Right lobe of liver (tissue), 6 donors: ENCODE results near the gene MTUS2. TPM values are rescaled to one million over a fixed set of nuclear protein-coding genes. Genes with fewer than 3 reads are reported as not detected.
A peak's percentile ranks its signal among the peaks of the same experiment; 100 is the strongest.

Experiments used
- ATAC-seq, 4 donors: fragments of 200-7000 bp; cut with Tn5 transposase; one replicate each; pipeline ENCODE4 v1.9.1; 2020; ENCODE audit warnings: mild to moderate bottlenecking in 4 of 4, moderate library complexity in 4 of 4
- DNase-seq, 3 donors: peaks; one replicate each; pipeline ENCODE4 v3.0.0-alpha.2; 2020
- H3K27ac ChIP-seq, 3 donors: fragments of 200-600 bp; one replicate each; pipeline ENCODE4 v1.8.0; 2022
- H3K27me3 ChIP-seq, 2 donors: fragments of 200-600 bp; one replicate each; pipeline ENCODE4 v1.8.0; 2022
- H3K36me3 ChIP-seq, 4 donors: fragments of 200-600 bp; sonication (generic) in 1 of 4; one replicate each; pipeline versions ENCODE4 v1.5.1 to v1.8.0; 2017 to 2022; ENCODE audit warnings: control low read depth in 1 of 4
- H3K4me1 ChIP-seq, 4 donors: fragments of 200-600 bp; sonication (generic) in 1 of 4; one replicate each; pipeline versions ENCODE4 v1.5.1 to v1.8.0; 2017 to 2022; ENCODE audit warnings: control low read depth in 1 of 4
- H3K4me3 ChIP-seq, 3 donors: fragments of 200-600 bp; one replicate each; pipeline ENCODE4 v1.8.0; 2022
- H3K9me3 ChIP-seq, 4 donors: fragments of 200-600 bp; sonication (generic) in 1 of 4; one replicate each; pipeline versions ENCODE4 v1.5.1 to v1.8.0; 2017 to 2022; ENCODE audit warnings: control low read depth in 1 of 4
- POLR2A ChIP-seq: fragments of 450-650 bp; IDR thresholded peaks from one replicate; pipeline ENCODE4 v1.6.1; 2017; ENCODE audit warnings: antibody characterized with exemption, mild to moderate bottlenecking
- WGBS: methylation state at CpG from one replicate; pipeline ENCODE4 v1.1.6; 2018; ENCODE audit warnings: low coverage, low lambda C conversion rate; ENCODE audit not compliant: insufficient coverage; ENCODE audit errors: missing lambda C conversion rate; 5-methylcytosine and 5-hydroxymethylcytosine counted together
- intact Hi-C, 2 donors: fragments of 100-400 bp; cut with DNase I; formaldehyde crosslinking; loops; one replicate each; pipeline versions ENCODE4 v1.11.2 to v1.14.1; 2022
- total RNA-seq, 6 experiments: library from RNA; depleted of rRNA in 2 of 6; stranded (reverse); fragments of >200 nt in 2 of 6; fragmentation: NEBNext Ultra II Directional in 3 of 6; extraction: Animal tissue kit (Norgen Biotek cat#: 25700) in 3 of 6; gene quantifications; one replicate each; pipeline versions ENCODE4 v1.1.0 to v1.2.4, GENCODE V29; 2016 to 2023
- TF ChIP-seq, protein P1 (sequence below), 4 donors: fragments of 200-600 bp in 3 of 4; fragments of 450-650 bp in 1 of 4; IDR thresholded peaks; one replicate each; pipeline versions ENCODE4 v1.5.1 to v1.8.0; 2016 to 2022; ENCODE audit warnings: antibody characterized with exemption in 4 of 4, mild to moderate bottlenecking in 2 of 4
- donor health status: DM: no; HTN: yes; CAD: no.
- donor health status: DM: no; HTN: no; CAD: no.
- donor health status: DM: no; HTN: no; CAD: no.
- donor health status: DM: no; HTN: yes; CAD: no.
- donor health status: DM: no; HTN: yes; CAD: no.

Gene MTUS2
- total RNA-seq, 6 experiments from 2014 or later: 0.15 to 2.2 (median 0.98) TPM

DNA sequence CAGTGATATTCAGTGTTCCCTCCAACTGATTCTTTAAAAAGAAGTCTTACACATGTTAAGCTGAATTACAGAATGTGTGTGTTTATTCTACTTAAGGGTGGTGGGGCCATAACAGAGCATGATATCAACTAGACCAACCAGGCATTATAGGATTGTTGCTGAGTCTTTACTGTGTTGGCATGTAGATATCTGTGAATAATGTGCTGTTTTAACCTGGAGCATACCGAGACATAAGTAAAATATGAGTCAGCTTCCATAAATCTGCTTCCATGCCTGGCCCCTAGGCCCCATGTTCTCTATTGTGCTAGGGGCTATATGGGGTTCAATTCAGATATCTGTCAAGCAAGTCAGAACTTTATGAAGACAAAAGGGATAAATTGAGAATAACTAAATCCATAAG, 295.7 kb downstream of the MTUS2 start:
- Histone ChIP-seq H3K4me1 (no peaks in the 10 kb centered on the region), H3K27me3 (no peaks in the 10 kb centered on the region), H3K36me3 (no peaks in the 10 kb centered on the region), H3K27ac (no peak overlapping the region), H3K9me3 (no peaks in the 10 kb centered on the region), H3K4me3 (no peak overlapping the region)
- ATAC-seq (no peak), DNase-seq (no peak)
- no peak for TF ChIP-seq POLR2A
- TF ChIP-seq, protein P1, sequence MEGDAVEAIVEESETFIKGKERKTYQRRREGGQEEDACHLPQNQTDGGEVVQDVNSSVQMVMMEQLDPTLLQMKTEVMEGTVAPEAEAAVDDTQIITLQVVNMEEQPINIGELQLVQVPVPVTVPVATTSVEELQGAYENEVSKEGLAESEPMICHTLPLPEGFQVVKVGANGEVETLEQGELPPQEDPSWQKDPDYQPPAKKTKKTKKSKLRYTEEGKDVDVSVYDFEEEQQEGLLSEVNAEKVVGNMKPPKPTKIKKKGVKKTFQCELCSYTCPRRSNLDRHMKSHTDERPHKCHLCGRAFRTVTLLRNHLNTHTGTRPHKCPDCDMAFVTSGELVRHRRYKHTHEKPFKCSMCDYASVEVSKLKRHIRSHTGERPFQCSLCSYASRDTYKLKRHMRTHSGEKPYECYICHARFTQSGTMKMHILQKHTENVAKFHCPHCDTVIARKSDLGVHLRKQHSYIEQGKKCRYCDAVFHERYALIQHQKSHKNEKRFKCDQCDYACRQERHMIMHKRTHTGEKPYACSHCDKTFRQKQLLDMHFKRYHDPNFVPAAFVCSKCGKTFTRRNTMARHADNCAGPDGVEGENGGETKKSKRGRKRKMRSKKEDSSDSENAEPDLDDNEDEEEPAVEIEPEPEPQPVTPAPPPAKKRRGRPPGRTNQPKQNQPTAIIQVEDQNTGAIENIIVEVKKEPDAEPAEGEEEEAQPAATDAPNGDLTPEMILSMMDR (IDR thresholded peaks at IDR 0.05): no peak
- intact Hi-C loops: no loop called here
- no CpG with 5 or more reads among the region's 1 CpG for WGBS

DNA sequence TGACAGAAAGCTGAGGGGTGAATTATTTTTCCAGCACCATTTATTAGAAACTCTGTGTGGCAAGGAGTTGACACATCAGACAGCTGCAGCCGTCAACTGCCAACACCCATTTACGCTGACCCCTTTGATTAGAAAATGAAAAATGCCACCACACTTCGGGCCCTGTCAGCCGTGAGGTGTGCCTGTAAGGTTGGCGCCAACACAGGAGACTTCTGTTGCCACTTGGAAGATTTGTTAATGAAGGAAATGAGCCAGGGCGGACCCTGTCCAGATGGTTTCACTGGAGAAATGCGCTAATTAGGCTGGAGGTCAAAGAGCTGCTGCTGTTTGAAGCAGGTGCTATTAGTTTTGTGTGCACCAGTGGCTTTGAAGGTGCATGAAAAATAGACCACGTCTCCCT, 297.5 kb downstream of the MTUS2 start:
- DNase-seq: no peak
- 88% methylated on average over 6 of the region's 8 CpGs for WGBS
- H3K9me3 ChIP-seq: no peaks in the 10 kb centered on the region
- intact Hi-C loops: no loop called here
- H3K36me3 ChIP-seq: no peaks in the 10 kb centered on the region
- no peaks in the 10 kb centered on the region for H3K4me1 ChIP-seq
- TF ChIP-seq, protein P1 (IDR thresholded peaks at IDR 0.05): no peak
- no peak for TF ChIP-seq POLR2A
- no peaks in the 10 kb centered on the region for H3K27me3 ChIP-seq
- H3K27ac ChIP-seq: no peak overlapping the region
- H3K4me3 ChIP-seq: no peak overlapping the region
- no peak for ATAC-seq

DNA sequence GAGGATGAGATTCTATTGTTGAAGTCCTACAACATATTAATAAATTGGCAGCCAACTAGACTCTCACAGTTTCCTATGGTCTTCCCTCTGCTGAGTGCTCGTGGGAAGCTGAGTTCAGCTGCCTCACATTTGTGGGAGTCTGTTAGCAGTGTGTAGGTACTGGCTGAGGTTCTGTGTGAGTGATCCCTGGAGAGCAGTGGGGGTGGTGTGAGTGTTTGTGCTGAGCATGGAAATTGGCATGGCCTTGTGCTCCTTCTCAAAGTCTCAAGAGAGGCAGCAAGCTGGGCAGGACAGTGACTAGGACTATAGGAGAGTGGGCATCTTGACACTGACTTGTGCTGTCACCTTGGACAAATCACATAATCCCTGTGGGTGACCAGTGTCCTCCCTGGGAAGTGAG, 298.3 kb downstream of the MTUS2 start:
- intact Hi-C loops: no loop called here
- Histone ChIP-seq H3K9me3 (no peaks in the 10 kb centered on the region), H3K27me3 (no peaks in the 10 kb centered on the region), H3K4me3 (no peak overlapping the region), H3K4me1 (peaks cover 0 to 3% (median 0%) of the 10 kb centered on the region in 4 donors), H3K36me3 (no peaks in the 10 kb centered on the region), H3K27ac (no peak overlapping the region)
- ATAC-seq: no peak
- no peak for DNase-seq
- no CpG with 5 or more reads among the region's 1 CpG for whole genome bisulfite sequencing
- TF ChIP-seq, protein P1 (IDR thresholded peaks at IDR 0.05): no peak
- TF ChIP-seq POLR2A: no peak

DNA sequence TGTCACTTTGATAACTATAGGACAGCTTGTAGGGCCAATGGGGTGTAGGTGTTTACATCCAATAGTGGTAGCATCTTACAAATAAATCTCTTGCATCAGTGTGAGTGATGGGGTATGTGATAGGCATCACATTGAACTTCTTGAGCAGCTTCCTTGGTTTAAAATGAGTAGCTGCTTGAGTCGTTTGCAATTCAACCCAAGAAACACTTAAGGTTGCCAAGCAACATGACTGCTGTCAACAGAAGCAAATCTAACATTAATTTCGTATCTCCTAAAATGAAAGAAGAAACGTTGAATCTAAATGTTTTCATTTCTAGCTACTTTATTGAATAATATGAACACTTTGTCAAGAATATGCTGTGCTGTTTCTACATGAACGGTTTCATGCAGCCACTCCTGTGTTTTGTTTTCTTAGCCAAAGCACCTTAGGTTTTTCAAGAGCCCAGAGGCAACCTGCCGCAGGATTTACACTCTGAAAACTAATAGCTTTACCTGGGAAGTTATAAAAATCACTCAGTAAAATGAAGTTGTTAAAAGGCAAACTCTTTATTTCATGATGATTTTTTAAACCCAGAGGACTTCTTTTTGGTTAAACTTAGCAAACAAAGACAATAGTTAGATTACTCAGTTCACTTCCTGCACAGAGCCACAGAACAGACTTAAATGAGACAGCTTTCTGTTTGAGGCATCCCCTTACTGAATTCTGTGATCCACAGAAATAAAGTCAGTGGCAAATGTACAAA, 305.2 kb downstream of the MTUS2 start:
- Histone ChIP-seq H3K9me3 (no peaks in the 10 kb centered on the region), H3K4me1 (peaks cover 0 to 19% (median 8%) of the 10 kb centered on the region in 4 donors), H3K4me3 (no peak overlapping the region), H3K36me3 (no peaks in the 10 kb centered on the region), H3K27ac (peak overlapping the region in 1 of 3 donors; percentile 41), H3K27me3 (no peaks in the 10 kb centered on the region)
- TF ChIP-seq, protein P1 (IDR thresholded peaks at IDR 0.05): no peak
- no peak for TF ChIP-seq POLR2A
- intact Hi-C loops: no loop called here
- ATAC-seq (peak in 1 of 4 donors; percentile 15), DNase-seq (no peak)
- 42% methylated on average over 5 of the region's 5 CpGs for WGBS
